K562 (cell line): Measurements from ENCODE around the gene HERC5. TPM values are rescaled to one million over a fixed set of nuclear protein-coding genes. Genes with fewer than 3 reads are reported as not detected.

ENCODE experiments used
- CEBPG ChIP-seq, 3 experiments: fragments of 200-800 bp in 1 of 3; sonication (Bioruptor generic) in 1 of 3; sonication (generic) in 1 of 3; formaldehyde crosslinking in 1 of 3; IDR thresholded peaks in 2 of 3; conservative IDR thresholded peaks in 1 of 3; 2 replicates each; pipeline versions ENCODE4 v1.6.1 to v1.8.0; 2016 to 2022; ENCODE audit warnings: missing compliant biosample characterization in 2 of 3, missing genetic modification characterization in 2 of 3, mild to moderate bottlenecking in 1 of 3, missing genetic modification reagents in 1 of 3
- ELF1 ChIP-seq: fragments of 200-800 bp; sonication (Bioruptor generic); IDR thresholded peaks from 2 replicates; pipeline ENCODE4 v1.6.1; 2016; ENCODE audit warnings: missing genetic modification characterization, missing compliant biosample characterization
- HIVEP1 ChIP-seq: fragments of 250-450 bp; sonication (Bioruptor Pico); IDR thresholded peaks from 2 replicates; pipeline ENCODE4 v1.4.0; 2020; ENCODE audit warnings: mild to moderate bottlenecking
- MIER1 ChIP-seq: fragments of 450-650 bp; IDR thresholded peaks from 2 replicates; pipeline ENCODE4 v1.6.1; 2016; ENCODE audit warnings: antibody characterized with exemption, mild to moderate bottlenecking, low read depth
- NR4A1 ChIP-seq, 2 experiments: fragments of 250-450 bp in 1 of 2; fragments of 450-650 bp in 1 of 2; sonication (Bioruptor Pico) in 1 of 2; IDR thresholded peaks; 2 replicates each; pipeline versions ENCODE4 v1.4.0 to v1.6.1; 2016 to 2020; ENCODE audit warnings: mild to moderate bottlenecking in 2 of 2, missing compliant biosample characterization in 1 of 2, missing genetic modification characterization in 1 of 2, moderate library complexity in 1 of 2
- U2AF1 ChIP-seq: fragments of 200-400 bp; formaldehyde crosslinking; optimal IDR thresholded peaks from 2 replicates; pipeline ENCODE3; 2017; ENCODE audit warnings: mild to moderate bottlenecking, low read depth, low read length, moderate library complexity
- ZNF143 ChIP-seq: sonication (generic); formaldehyde crosslinking; IDR thresholded peaks from 2 replicates; pipeline ENCODE4 v1.9.0; 2022; ENCODE audit warnings: mild to moderate bottlenecking, missing genetic modification reagents
- ZNF695 ChIP-seq: fragments of 450-650 bp; formaldehyde crosslinking; IDR thresholded peaks from 2 replicates; pipeline ENCODE4 v1.4.0; 2020; ENCODE audit warnings: mild to moderate bottlenecking, moderate library complexity
- polyA plus RNA-seq, 8 experiments: library from polyadenylated mRNA; depleted of rRNA in 4 of 8; stranded (reverse) in 5 of 8; unstranded in 3 of 8; fragments of >200 nt; fragmentation: Nextera tagmentation in 2 of 8; fragmentation: Illumina TruSeq in 1 of 8; extraction: Ambion mirVana in 2 of 8; extraction: Trizol in 1 of 8; gene quantifications; 2 replicates each; pipeline versions ENCODE4 v1.2.1 to v1.2.3, GENCODE V29; 2011 to 2014; ENCODE audit warnings: inconsistent platforms in 1 of 8, missing spikeins in 1 of 8
- total RNA-seq, 7 experiments: library from RNA; depleted of rRNA in 6 of 7; stranded (reverse); fragments of >200 nt in 6 of 7; fragmentation: Illumina TruSeq in 2 of 7; extraction: Trizol in 2 of 7; gene quantifications; 2 replicates each; pipeline versions ENCODE4 v1.2.1 to v1.2.3, GENCODE V29; 2011 to 2021; ENCODE audit warnings: low replicate concordance in 1 of 7
- TF ChIP-seq, protein P1 (sequence below): fragments of 450-650 bp; formaldehyde crosslinking; IDR thresholded peaks from 2 replicates; pipeline ENCODE4 v1.4.0; 2020; ENCODE audit warnings: mild to moderate bottlenecking, moderate library complexity
- TF ChIP-seq, protein P2 (sequence below): sonication (generic); formaldehyde crosslinking; IDR thresholded peaks from 2 replicates; pipeline ENCODE4 v1.8.0; 2023; ENCODE audit warnings: mild to moderate bottlenecking, missing genetic modification reagents
- TF ChIP-seq, protein P3 (sequence below): fragments of 450-650 bp; formaldehyde crosslinking; IDR thresholded peaks from 2 replicates; pipeline ENCODE4 v1.4.0; 2022; ENCODE audit warnings: missing genetic modification characterization
- TF ChIP-seq, protein P4 (sequence below): fragments of 200-400 bp; formaldehyde crosslinking; IDR thresholded peaks from 2 replicates; pipeline ENCODE4 v1.6.1; 2017; ENCODE audit warnings: mild to moderate bottlenecking, low read depth, low read length, moderate library complexity

HERC5 gene
- total and polyA plus RNA-seq, 9 of the 15 experiments (the other 6 are each of a cell fraction or from before 2014, with no cell fraction given), result 0.18 TPM; not detected in 8

DNA sequence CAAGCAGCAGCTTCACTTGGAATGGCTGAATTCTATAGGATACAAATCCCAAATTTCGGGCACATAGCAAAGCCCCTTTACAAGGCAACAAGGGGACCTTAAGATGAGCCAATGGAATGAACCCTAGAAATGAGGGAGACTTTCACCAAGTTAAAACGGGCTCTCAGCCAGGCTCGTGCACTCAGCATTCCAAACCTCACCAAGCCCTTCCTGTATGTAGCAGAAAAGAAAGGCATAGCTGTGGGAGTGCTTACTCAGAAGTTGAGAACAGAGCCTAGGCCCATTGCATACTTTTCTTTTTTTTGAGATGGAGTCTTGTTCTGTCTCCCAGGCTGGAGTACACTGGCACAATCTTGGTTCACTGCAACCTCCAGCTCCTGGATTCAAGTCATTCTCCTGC, 10.8 kb upstream of the HERC5 start (continued):
- TF ChIP-seq, protein P1, sequence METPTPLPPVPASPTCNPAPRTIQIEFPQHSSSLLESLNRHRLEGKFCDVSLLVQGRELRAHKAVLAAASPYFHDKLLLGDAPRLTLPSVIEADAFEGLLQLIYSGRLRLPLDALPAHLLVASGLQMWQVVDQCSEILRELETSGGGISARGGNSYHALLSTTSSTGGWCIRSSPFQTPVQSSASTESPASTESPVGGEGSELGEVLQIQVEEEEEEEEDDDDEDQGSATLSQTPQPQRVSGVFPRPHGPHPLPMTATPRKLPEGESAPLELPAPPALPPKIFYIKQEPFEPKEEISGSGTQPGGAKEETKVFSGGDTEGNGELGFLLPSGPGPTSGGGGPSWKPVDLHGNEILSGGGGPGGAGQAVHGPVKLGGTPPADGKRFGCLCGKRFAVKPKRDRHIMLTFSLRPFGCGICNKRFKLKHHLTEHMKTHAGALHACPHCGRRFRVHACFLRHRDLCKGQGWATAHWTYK, result no peak
- TF ChIP-seq NR4A1 (CRISPR knock-in tag; IDR thresholded peaks at IDR 0.05) (no peak), NR4A1 (tag; IDR thresholded peaks at IDR 0.05) (no peak), CEBPG (CRISPR knock-in tag; IDR thresholded peaks at IDR 0.05) (no peak), CEBPG (tag; conservative IDR thresholded peaks at IDR 0.05 in 1 of 2, IDR thresholded peaks at IDR 0.05 in 1 of 2) (no peak), U2AF1 (no peak), ZNF695 (CRISPR knock-in tag) (no peak), MIER1 (no peak), HIVEP1 (CRISPR knock-in tag) (no peak), ZNF143 (CRISPR knock-in tag) (no peak), ELF1 (tag) (no peak)
- TF ChIP-seq, protein P2, sequence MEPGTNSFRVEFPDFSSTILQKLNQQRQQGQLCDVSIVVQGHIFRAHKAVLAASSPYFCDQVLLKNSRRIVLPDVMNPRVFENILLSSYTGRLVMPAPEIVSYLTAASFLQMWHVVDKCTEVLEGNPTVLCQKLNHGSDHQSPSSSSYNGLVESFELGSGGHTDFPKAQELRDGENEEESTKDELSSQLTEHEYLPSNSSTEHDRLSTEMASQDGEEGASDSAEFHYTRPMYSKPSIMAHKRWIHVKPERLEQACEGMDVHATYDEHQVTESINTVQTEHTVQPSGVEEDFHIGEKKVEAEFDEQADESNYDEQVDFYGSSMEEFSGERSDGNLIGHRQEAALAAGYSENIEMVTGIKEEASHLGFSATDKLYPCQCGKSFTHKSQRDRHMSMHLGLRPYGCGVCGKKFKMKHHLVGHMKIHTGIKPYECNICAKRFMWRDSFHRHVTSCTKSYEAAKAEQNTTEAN (CRISPR knock-in tag), result no peak
- TF ChIP-seq, protein P3, sequence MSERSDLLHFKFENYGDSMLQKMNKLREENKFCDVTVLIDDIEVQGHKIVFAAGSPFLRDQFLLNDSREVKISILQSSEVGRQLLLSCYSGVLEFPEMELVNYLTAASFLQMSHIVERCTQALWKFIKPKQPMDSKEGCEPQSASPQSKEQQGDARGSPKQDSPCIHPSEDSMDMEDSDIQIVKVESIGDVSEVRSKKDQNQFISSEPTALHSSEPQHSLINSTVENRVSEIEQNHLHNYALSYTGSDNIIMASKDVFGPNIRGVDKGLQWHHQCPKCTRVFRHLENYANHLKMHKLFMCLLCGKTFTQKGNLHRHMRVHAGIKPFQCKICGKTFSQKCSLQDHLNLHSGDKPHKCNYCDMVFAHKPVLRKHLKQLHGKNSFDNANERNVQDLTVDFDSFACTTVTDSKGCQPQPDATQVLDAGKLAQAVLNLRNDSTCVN (CRISPR knock-in tag), result no peak
- TF ChIP-seq, protein P4, sequence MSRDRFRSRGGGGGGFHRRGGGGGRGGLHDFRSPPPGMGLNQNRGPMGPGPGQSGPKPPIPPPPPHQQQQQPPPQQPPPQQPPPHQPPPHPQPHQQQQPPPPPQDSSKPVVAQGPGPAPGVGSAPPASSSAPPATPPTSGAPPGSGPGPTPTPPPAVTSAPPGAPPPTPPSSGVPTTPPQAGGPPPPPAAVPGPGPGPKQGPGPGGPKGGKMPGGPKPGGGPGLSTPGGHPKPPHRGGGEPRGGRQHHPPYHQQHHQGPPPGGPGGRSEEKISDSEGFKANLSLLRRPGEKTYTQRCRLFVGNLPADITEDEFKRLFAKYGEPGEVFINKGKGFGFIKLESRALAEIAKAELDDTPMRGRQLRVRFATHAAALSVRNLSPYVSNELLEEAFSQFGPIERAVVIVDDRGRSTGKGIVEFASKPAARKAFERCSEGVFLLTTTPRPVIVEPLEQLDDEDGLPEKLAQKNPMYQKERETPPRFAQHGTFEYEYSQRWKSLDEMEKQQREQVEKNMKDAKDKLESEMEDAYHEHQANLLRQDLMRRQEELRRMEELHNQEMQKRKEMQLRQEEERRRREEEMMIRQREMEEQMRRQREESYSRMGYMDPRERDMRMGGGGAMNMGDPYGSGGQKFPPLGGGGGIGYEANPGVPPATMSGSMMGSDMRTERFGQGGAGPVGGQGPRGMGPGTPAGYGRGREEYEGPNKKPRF, result no peak
